Activated T-cell treated with anti-CD3 and anti-CD28 coated beads for 24 hours (primary cell): Measurements from ENCODE around the gene SKAP2.
"Not testable (repeated sequence)": the region's sequence is repeated elsewhere in the genome, so short reads cannot be mapped to it uniquely, and the experiment has no call there.

ENCODE experiments used
- DNase-seq: peaks from one replicate; pipeline ENCODE4 v3.0.0-alpha.2; 2020; ENCODE audit warnings: low read depth

SKAP2 gene

GRCh38 chr7:26857506-26858240 lies 6.7 kb downstream of the SKAP2 start:
- DNase-seq = no peak

- DNase-seq = no peak
These were observed 7.3 kb downstream of the SKAP2 start for GRCh38 chr7:26857170-26857505.

GRCh38 chr7:26856176-26856985 lies 8.0 kb downstream of the SKAP2 start:
- no peak for DNase-seq

- DNase-seq = no peak
These were observed 9.2 kb downstream of the SKAP2 start for GRCh38 chr7:26854876-26855855.

- DNase-seq = no peak
These were observed 10.5 kb downstream of the SKAP2 start for GRCh38 chr7:26853788-26854393.

GRCh38 chr7:26850193-26850651 lies 14.2 kb downstream of the SKAP2 start:
- DNase-seq = no peak

- DNase-seq = no peak
These were observed 20.7 kb downstream of the SKAP2 start for GRCh38 chr7:26843705-26844104.

- DNase-seq = no peak
These were observed 21.5 kb downstream of the SKAP2 start for GRCh38 chr7:26842897-26843296.

GRCh38 chr7:26841003-26841739 lies 23.2 kb downstream of the SKAP2 start:
- DNase-seq = no peak

- not testable (repeated sequence) for DNase-seq
These were observed 27.6 kb downstream of the SKAP2 start for GRCh38 chr7:26836793-26837192.

GRCh38 chr7:26815426-26815825 lies 49.0 kb downstream of the SKAP2 start:
- no peak for DNase-seq

- DNase-seq = no peak
These were observed 51.0 kb downstream of the SKAP2 start for GRCh38 chr7:26813432-26813831.

GRCh38 chr7:26794541-26794940 lies 69.8 kb downstream of the SKAP2 start:
- DNase-seq = no peak

GRCh38 chr7:26792576-26792975 lies 71.8 kb downstream of the SKAP2 start:
- no peak for DNase-seq

GRCh38 chr7:26792006-26792405 lies 72.4 kb downstream of the SKAP2 start:
- DNase-seq = no peak

GRCh38 chr7:26789481-26790184 lies 74.8 kb downstream of the SKAP2 start:
- DNase-seq = no peak

GRCh38 chr7:26787701-26788100 lies 76.7 kb downstream of the SKAP2 start:
- DNase-seq = no peak

GRCh38 chr7:26784118-26784517 lies 80.3 kb downstream of the SKAP2 start:
- DNase-seq = no peak

- DNase-seq = no peak
These were observed 81.9 kb downstream of the SKAP2 start for GRCh38 chr7:26782501-26782900.

GRCh38 chr7:26779978-26780595 lies 84.3 kb downstream of the SKAP2 start:
- no peak for DNase-seq
